Hepatocyte (in vitro differentiated cells): ENCODE measurements around the gene SPTAN1. TPM values are rescaled to one million over a fixed set of nuclear protein-coding genes. Genes with fewer than 3 reads are reported as not detected.

ENCODE experiments used
- DNase-seq: peaks from one replicate; pipeline ENCODE4 v3.0.0-alpha.2; 2016; ENCODE audit warnings: low spot score
- H2AFZ ChIP-seq: fragments of 200-600 bp; sonication (generic); 2 replicates; pipeline ENCODE4 v1.6.0; 2016; ENCODE audit warnings: antibody characterized with exemption, mild to moderate bottlenecking
- H3K27ac ChIP-seq: fragments of 200-600 bp; sonication (generic); 2 replicates; pipeline ENCODE4 v1.5.1; 2016; ENCODE audit warnings: mild to moderate bottlenecking
- H3K27me3 ChIP-seq: fragments of 200-600 bp; sonication (generic); 2 replicates; pipeline ENCODE4 v1.6.1; 2016
- H3K36me3 ChIP-seq: fragments of 200-600 bp; sonication (generic); replicated peaks from 2 replicates; pipeline ENCODE4 v1.5.1; 2016; ENCODE audit warnings: low read depth; ENCODE audit not compliant: insufficient read depth
- H3K4me1 ChIP-seq: fragments of 200-600 bp; sonication (generic); 2 replicates; pipeline ENCODE4 v1.5.1; 2016; ENCODE audit warnings: mild to moderate bottlenecking, moderate library complexity; ENCODE audit not compliant: insufficient read depth
- H3K4me2 ChIP-seq: fragments of 200-600 bp; sonication (generic); 2 replicates; pipeline ENCODE4 v1.6.0; 2016
- H3K4me3 ChIP-seq: fragments of 200-600 bp; sonication (generic); 2 replicates; pipeline ENCODE4 v1.5.1; 2016; ENCODE audit warnings: mild to moderate bottlenecking
- H3K79me2 ChIP-seq: fragments of 200-600 bp; sonication (generic); 2 replicates; pipeline ENCODE4 v1.6.0; 2017; ENCODE audit warnings: mild to moderate bottlenecking
- H3K9me2 ChIP-seq: fragments of 200-600 bp; sonication (generic); replicated peaks from 2 replicates; pipeline ENCODE4 v1.6.0; 2017; ENCODE audit warnings: mild to moderate bottlenecking; ENCODE audit not compliant: insufficient read depth
- H3K9me3 ChIP-seq: fragments of 200-600 bp; sonication (generic); 2 replicates; pipeline ENCODE4 v1.5.1; 2016; ENCODE audit warnings: low read depth, mild to moderate bottlenecking
- H4K20me1 ChIP-seq: fragments of 200-600 bp; sonication (generic); 2 replicates; pipeline ENCODE4 v1.6.0; 2016; ENCODE audit warnings: mild to moderate bottlenecking; ENCODE audit not compliant: insufficient read depth, poor library complexity, severe bottlenecking
- CTCF ChIP-seq: fragments of 200-600 bp; sonication (generic); IDR thresholded peaks from 2 replicates; pipeline ENCODE4 v1.5.1; 2016; ENCODE audit warnings: antibody characterized with exemption, mild to moderate bottlenecking; ENCODE audit not compliant: poor library complexity
- EZH2 ChIP-seq: fragments of 200-600 bp; sonication (generic); IDR thresholded peaks from 2 replicates; pipeline ENCODE4 v1.6.1; 2016; ENCODE audit warnings: antibody characterized with exemption, mild to moderate bottlenecking, borderline replicate concordance
- EZH2phosphoT487 ChIP-seq: fragments of 200-600 bp; sonication (generic); IDR thresholded peaks from one replicate; pipeline ENCODE4 v1.6.1; 2018; ENCODE audit warnings: antibody characterized with exemption, mild to moderate bottlenecking, low read depth, moderate library complexity; ENCODE audit not compliant: unreplicated experiment, severe bottlenecking
- WGBS: methylation state at CpG from one replicate; pipeline ENCODE4 v1.1.6; 2016; ENCODE audit warnings: low lambda C conversion rate; ENCODE audit errors: missing lambda C conversion rate; 5-methylcytosine and 5-hydroxymethylcytosine counted together
- polyA plus RNA-seq: library from polyadenylated mRNA; unstranded; fragments of >200 nt; fragmentation: Nextera tagmentation; extraction: Ambion mirVana; gene quantifications from 2 replicates; pipeline ENCODE4 v1.2.1, GENCODE V29; 2016
- total RNA-seq: library from RNA; depleted of rRNA; stranded (reverse); fragments of >200 nt; gene quantifications from 2 replicates; pipeline ENCODE4 v1.2.3, GENCODE V29; 2014

The SPTAN1 gene
- total and polyA plus RNA-seq, 2 experiments from 2014 or later = 123 to 184 TPM

DNA sequence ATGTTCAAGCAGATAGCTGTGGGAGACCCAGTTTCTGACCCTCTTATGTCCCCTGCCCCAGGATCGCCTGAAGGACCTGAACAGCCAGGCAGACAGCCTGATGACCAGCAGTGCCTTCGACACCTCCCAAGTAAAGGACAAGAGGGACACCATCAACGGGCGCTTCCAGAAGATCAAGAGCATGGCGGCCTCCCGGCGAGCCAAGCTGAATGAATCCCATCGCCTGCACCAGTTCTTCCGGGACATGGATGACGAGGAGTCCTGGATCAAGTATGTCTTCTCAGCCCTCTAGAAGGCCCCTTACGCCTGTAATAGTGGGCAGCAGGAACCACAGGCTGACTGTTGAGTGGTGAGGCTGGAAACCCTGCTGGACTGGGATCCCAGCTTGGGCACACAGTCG lies 63.2 kb downstream of the SPTAN1 start:
- Histone ChIP-seq H3K27ac (no peak overlapping the region), H4K20me1 (no peaks in the 10 kb centered on the region), H3K9me3 (no peaks in the 10 kb centered on the region), H3K9me2 (no peaks in the 10 kb centered on the region), H3K36me3 (no peaks in the 10 kb centered on the region), H3K4me3 (no peak overlapping the region), H3K79me2 (no peaks in the 10 kb centered on the region), H3K4me1 (no peaks in the 10 kb centered on the region), H2AFZ (no peak overlapping the region), H3K27me3 (no peaks in the 10 kb centered on the region), H3K4me2 (no peak overlapping the region)
- WGBS = 96% methylated on average over 12 of the region's 12 CpGs
- no peak for TF ChIP-seq EZH2
- no peak for DNase-seq

DNA sequence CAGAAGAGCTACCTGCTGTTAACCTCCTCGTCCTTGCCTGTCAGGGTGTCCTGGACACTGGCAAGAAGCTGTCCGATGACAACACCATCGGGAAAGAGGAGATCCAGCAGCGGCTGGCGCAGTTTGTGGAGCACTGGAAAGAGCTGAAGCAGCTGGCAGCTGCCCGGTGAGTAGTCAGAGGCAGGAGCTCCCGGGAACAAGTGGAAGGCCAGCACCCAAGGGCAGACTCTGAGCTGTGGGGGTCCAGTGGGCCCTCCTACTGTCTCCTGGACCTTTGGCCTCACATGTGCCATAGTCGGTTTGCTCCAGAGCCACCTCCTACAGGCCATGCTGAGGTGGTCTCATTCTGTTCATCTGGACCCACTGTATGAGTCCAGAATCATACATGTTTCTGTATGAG lies 65.6 kb downstream of the SPTAN1 start:
- no peak overlapping the region for H3K27ac ChIP-seq
- no peaks in the 10 kb centered on the region for H3K9me3 ChIP-seq
- WGBS = 97% methylated on average over 8 of the region's 8 CpGs
- H3K36me3 ChIP-seq = no peaks in the 10 kb centered on the region
- TF ChIP-seq CTCF (no peak), EZH2 (no peak), EZH2phosphoT487 (no peak)
- no peaks in the 10 kb centered on the region for H3K79me2 ChIP-seq
- H3K4me1 ChIP-seq = no peaks in the 10 kb centered on the region
- no peak overlapping the region for H2AFZ ChIP-seq
- H3K4me2 ChIP-seq = no peak overlapping the region
- H3K9me2 ChIP-seq = no peaks in the 10 kb centered on the region
- DNase-seq = no peak
- no peaks in the 10 kb centered on the region for H4K20me1 ChIP-seq
- H3K27me3 ChIP-seq = no peaks in the 10 kb centered on the region
- H3K4me3 ChIP-seq = no peak overlapping the region

- no peak for TF ChIP-seq CTCF
- TF ChIP-seq EZH2 = no peak
- TF ChIP-seq EZH2phosphoT487 = no peak
- no peak overlapping the region for H3K27ac ChIP-seq
- H3K9me3 ChIP-seq = no peaks in the 10 kb centered on the region
- H3K79me2 ChIP-seq = no peaks in the 10 kb centered on the region
- H3K27me3 ChIP-seq = no peaks in the 10 kb centered on the region
- no peak overlapping the region for H2AFZ ChIP-seq
- 99% methylated on average over 6 of the region's 6 CpGs for WGBS
- H3K4me2 ChIP-seq = no peak overlapping the region
- no peak overlapping the region for H3K4me3 ChIP-seq
- DNase-seq = no peak
- H3K36me3 ChIP-seq = no peaks in the 10 kb centered on the region
- H3K9me2 ChIP-seq = no peaks in the 10 kb centered on the region
- H4K20me1 ChIP-seq = no peaks in the 10 kb centered on the region
- H3K4me1 ChIP-seq = no peaks in the 10 kb centered on the region
These were observed 66.7 kb downstream of the SPTAN1 start for GRCh38 chr9:128619127-128619526.

GRCh38 chr9:128619779-128620178 lies 67.4 kb downstream of the SPTAN1 start:
- Histone ChIP-seq H4K20me1 (no peaks in the 10 kb centered on the region), H3K27ac (no peak overlapping the region), H3K4me2 (no peak overlapping the region), H3K4me1 (no peaks in the 10 kb centered on the region), H3K36me3 (no peaks in the 10 kb centered on the region), H3K9me3 (no peaks in the 10 kb centered on the region), H3K4me3 (no peak overlapping the region), H2AFZ (no peak overlapping the region), H3K79me2 (no peaks in the 10 kb centered on the region), H3K9me2 (no peaks in the 10 kb centered on the region), H3K27me3 (no peaks in the 10 kb centered on the region)
- WGBS = 99% methylated on average over 5 of the region's 5 CpGs
- TF ChIP-seq EZH2 (no peak), CTCF (no peak), EZH2phosphoT487 (no peak)
- DNase-seq = no peak
